ENCODE measurements around the gene PPP1R37.

Gene PPP1R37

GRCh38 chr19:45061965-45062364, 31.0 kb upstream of the PPP1R37 start:
- 0 out of 2 replicates have a peak, but pooled peaks cover 3% of the 10 kb centered on the region for H4K20me1 ChIP-seq (ENCODE audit: insufficient read depth)
- no peaks in the 10 kb centered on the region for H3K27me3 ChIP-seq (ENCODE audit: insufficient read depth, low read depth)
- H3K4me2 ChIP-seq, result no peak overlapping the region
- H3K9ac ChIP-seq, result no peak overlapping the region
- no peak overlapping the region for H3K27ac ChIP-seq
- H3K4me1 ChIP-seq (ENCODE audit: low read depth, poor library complexity, severe bottlenecking), result peaks cover 13% of the 10 kb centered on the region
- no peak for TF ChIP-seq CTCF (conservative IDR thresholded peaks at IDR 0.05; ENCODE audit: low read depth, low read length)
- no peak overlapping the region for H3K4me3 ChIP-seq (IDR thresholded peaks at IDR 0.05; ENCODE audit: insufficient read depth, low read depth, low read length)
- H3K36me3 ChIP-seq (ENCODE audit: insufficient read depth), result peaks cover 17% of the 10 kb centered on the region
- no peak overlapping the region for H2AFZ ChIP-seq (ENCODE audit: low read depth)
- H3K79me2 ChIP-seq (ENCODE audit: insufficient read depth, low read depth), result no peaks in the 10 kb centered on the region

- Histone ChIP-seq H2AFZ (ENCODE audit: low read depth) (no peak overlapping the region), H3K9ac (no peak overlapping the region), H3K27ac (no peak overlapping the region), H3K4me1 (ENCODE audit: low read depth, poor library complexity, severe bottlenecking) (peaks cover 10% of the 10 kb centered on the region), H3K79me2 (ENCODE audit: insufficient read depth, low read depth) (no peaks in the 10 kb centered on the region), H3K36me3 (ENCODE audit: insufficient read depth) (peaks cover 12% of the 10 kb centered on the region), H3K4me3 (IDR thresholded peaks at IDR 0.05; ENCODE audit: insufficient read depth, low read depth, low read length) (no peak overlapping the region), H3K4me2 (no peak overlapping the region), H3K27me3 (ENCODE audit: insufficient read depth, low read depth) (no peaks in the 10 kb centered on the region), H4K20me1 (ENCODE audit: insufficient read depth) (0 out of 2 replicates have a peak, but pooled peaks cover 2% of the 10 kb centered on the region)
- TF ChIP-seq CTCF (conservative IDR thresholded peaks at IDR 0.05; ENCODE audit: low read depth, low read length), result no peak
Measured at GRCh38 chr19:45063851-45064801, 28.9 kb upstream of the PPP1R37 start.

GRCh38 chr19:45066921-45067661, 25.9 kb upstream of the PPP1R37 start:
- Histone ChIP-seq H3K4me2 (no peak overlapping the region), H3K4me1 (ENCODE audit: low read depth, poor library complexity, severe bottlenecking) (no peaks in the 10 kb centered on the region), H4K20me1 (ENCODE audit: insufficient read depth) (no peaks in the 10 kb centered on the region), H3K27me3 (ENCODE audit: insufficient read depth, low read depth) (no peaks in the 10 kb centered on the region), H3K36me3 (ENCODE audit: insufficient read depth) (peaks cover 6% of the 10 kb centered on the region), H3K4me3 (IDR thresholded peaks at IDR 0.05; ENCODE audit: insufficient read depth, low read depth, low read length) (no peak overlapping the region), H3K9ac (no peak overlapping the region), H3K79me2 (ENCODE audit: insufficient read depth, low read depth) (no peaks in the 10 kb centered on the region), H2AFZ (ENCODE audit: low read depth) (no peak overlapping the region), H3K27ac (no peak overlapping the region)
- no peak for TF ChIP-seq CTCF (conservative IDR thresholded peaks at IDR 0.05; ENCODE audit: low read depth, low read length)

GRCh38 chr19:45068041-45068440, 24.9 kb upstream of the PPP1R37 start:
- no peaks in the 10 kb centered on the region for H3K4me1 ChIP-seq (ENCODE audit: low read depth, poor library complexity, severe bottlenecking)
- H3K27ac ChIP-seq, result no peak overlapping the region
- H3K27me3 ChIP-seq (ENCODE audit: insufficient read depth, low read depth), result no peaks in the 10 kb centered on the region
- H3K4me3 ChIP-seq (IDR thresholded peaks at IDR 0.05; ENCODE audit: insufficient read depth, low read depth, low read length), result no peak overlapping the region
- TF ChIP-seq CTCF (conservative IDR thresholded peaks at IDR 0.05; ENCODE audit: low read depth, low read length), result no peak
- peaks cover 7% of the 10 kb centered on the region; the same call in 1 of the 2 replicates for H3K79me2 ChIP-seq (ENCODE audit: insufficient read depth, low read depth)
- no peak overlapping the region for H3K4me2 ChIP-seq
- H2AFZ ChIP-seq (ENCODE audit: low read depth), result no peak overlapping the region
- no peak overlapping the region for H3K9ac ChIP-seq
- H3K36me3 ChIP-seq (ENCODE audit: insufficient read depth), result peaks cover 6% of the 10 kb centered on the region; the same call in 1 of the 2 replicates
- no peaks in the 10 kb centered on the region for H4K20me1 ChIP-seq (ENCODE audit: insufficient read depth)

Data from KMS-11 (cell line).